Measurements from ENCODE around the gene ARHGAP24. TPM values are rescaled to one million over a fixed set of nuclear protein-coding genes. Genes with fewer than 3 reads are reported as not detected.
"Not testable (repeated sequence)": the region's sequence is repeated elsewhere in the genome, so short reads cannot be mapped to it uniquely, and the experiment has no call there.

ARHGAP24 gene
- total RNA-seq, 1 donor from 2014 or later = 34.2 TPM

GRCh38 chr4:85993641-85994040 lies 518.7 kb downstream of the ARHGAP24 start:
- no peak for DNase-seq (ENCODE audit: extremely low read depth, low read depth, low spot score)

- DNase-seq (ENCODE audit: extremely low read depth, low read depth, low spot score) = no peak
Measured at GRCh38 chr4:85994576-85994975, 519.6 kb downstream of the ARHGAP24 start.

GRCh38 chr4:85995361-85995760 lies 520.4 kb downstream of the ARHGAP24 start:
- DNase-seq (ENCODE audit: extremely low read depth, low read depth, low spot score) = no peak

GRCh38 chr4:86001591-86001990 lies 526.6 kb downstream of the ARHGAP24 start:
- DNase-seq (ENCODE audit: extremely low read depth, low read depth, low spot score) = no peak

- DNase-seq (ENCODE audit: extremely low read depth, low read depth, low spot score) = no peak
Measured at GRCh38 chr4:86004030-86004429, 529.1 kb downstream of the ARHGAP24 start.

GRCh38 chr4:86006057-86006456 lies 531.1 kb downstream of the ARHGAP24 start:
- no peak for DNase-seq (ENCODE audit: extremely low read depth, low read depth, low spot score)

DNA sequence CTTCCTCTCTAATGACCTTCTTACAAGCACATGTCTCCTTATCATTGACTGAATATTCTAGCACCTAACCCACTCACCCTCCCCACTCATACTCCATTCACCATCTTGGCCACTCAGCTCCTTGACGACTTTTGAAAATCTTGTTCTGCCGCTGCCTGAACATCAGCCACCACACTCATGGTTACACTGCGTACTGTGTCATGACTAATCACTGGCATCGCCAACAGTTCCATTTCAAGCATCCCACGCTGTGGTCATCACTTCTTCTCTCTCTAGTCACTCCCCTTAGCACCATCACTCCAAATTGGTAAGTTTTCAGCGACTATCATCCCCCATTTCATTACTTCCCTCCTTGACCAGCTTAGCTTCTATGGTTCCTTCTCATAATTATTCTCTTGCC lies 532.1 kb downstream of the ARHGAP24 start:
- no peak for DNase-seq (ENCODE audit: extremely low read depth, low read depth, low spot score)

DNA sequence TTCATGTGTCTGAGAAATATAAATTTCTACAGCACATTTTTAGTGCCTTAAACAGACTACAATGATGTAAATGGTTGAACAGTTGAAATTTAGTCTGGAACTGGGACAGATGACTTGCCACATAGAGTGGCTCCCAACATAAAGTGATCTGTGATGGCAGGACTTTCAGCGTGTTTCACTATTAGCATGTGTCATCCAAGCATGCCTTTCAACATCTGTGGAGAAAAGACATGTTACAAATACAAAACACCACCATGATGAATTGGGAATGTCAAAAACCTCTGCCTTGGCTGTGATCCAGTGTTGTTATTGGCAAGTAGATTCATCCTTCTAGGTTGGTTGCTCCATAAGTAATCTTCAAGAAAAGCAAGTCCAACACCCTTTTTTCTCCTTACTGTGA lies 536.2 kb downstream of the ARHGAP24 start:
- DNase-seq (ENCODE audit: extremely low read depth, low read depth, low spot score) = no peak

DNA sequence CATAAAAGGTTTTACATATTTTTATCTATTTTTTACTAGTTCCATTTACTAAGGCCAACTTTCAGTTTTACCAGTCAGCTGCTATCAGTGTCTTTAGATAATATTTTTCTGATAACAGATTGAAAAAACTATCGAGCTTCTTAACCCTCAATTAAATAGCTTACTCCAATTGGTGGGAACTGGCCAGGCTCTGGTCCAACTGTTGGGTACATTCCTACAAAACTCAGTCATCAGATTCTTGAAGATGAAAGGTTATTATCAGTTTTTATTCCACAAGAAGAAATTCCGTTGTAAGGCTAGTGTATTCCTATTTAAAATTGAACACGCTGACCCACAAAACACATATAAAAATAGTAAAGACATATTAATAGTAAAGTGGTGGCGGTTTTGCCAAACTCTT lies 538.7 kb downstream of the ARHGAP24 start:
- no peak for DNase-seq (ENCODE audit: extremely low read depth, low read depth, low spot score)

DNA sequence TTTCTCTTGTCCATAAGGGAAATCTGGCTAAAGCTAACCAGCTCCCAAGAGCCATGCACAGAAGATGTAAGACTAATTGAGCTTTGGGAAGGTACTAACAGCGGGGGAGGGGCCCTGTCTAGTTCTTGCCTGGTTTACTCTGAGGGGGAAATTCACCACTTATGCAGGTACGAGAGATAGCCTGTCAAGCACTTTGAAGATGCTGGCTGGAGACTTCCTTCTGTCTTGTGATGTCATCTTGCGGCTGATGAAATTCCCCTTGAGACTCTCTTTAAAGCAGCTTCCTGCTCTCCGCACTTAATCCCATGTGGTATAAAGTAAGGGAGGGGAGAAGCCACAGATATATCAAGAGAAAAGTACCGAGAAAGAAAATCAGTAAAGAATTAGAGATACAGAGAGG lies 539.6 kb downstream of the ARHGAP24 start:
- no peak for DNase-seq (ENCODE audit: extremely low read depth, low read depth, low spot score)

- no peak for DNase-seq (ENCODE audit: extremely low read depth, low read depth, low spot score)
Measured at GRCh38 chr4:86015412-86016350, 540.7 kb downstream of the ARHGAP24 start.

DNA sequence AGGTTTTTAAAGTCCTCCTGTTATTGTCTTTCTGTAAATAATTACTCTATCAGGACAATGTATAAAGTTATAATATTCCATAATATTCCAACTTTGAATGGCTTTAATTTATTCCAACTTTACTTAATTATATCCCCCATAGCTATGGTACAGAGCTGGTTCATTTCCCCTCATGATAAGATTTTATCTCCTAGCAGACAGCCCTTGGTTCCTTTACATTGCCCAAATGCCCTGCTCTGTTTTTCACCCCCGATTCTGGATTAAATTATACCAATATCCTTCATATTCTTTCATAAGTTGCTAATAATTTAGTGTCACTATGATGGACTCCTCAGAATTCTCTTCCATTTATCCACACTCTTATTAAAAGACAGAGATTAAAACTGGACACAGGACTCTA lies 544.4 kb downstream of the ARHGAP24 start:
- DNase-seq (ENCODE audit: extremely low read depth, low read depth, low spot score) = no peak

- DNase-seq (ENCODE audit: extremely low read depth, low read depth, low spot score) = no peak
Measured at GRCh38 chr4:86019906-86020305, 545.0 kb downstream of the ARHGAP24 start.

DNA sequence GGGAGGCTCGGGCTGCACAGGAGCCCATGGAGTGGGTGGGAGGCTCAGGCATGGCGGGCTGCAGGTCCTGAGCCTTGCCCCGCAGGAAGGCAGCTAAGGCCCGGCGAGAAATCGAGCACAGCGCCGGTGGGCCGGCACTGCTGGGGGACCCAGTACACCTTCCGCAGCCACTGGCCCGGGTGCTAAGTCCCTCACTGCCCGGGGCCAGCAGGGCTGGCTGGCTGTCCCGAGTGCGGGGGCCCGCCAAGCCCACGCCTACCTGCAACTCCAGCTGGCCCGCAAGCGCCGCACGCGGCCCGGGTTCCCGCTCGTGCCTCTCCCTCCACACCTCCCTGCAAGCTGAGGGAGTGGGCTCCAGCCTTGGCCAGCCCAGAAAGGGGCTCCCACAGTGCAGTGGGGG lies 546.7 kb downstream of the ARHGAP24 start:
- DNase-seq (ENCODE audit: extremely low read depth, low read depth, low spot score) = not testable (repeated sequence)

- no peak for DNase-seq (ENCODE audit: extremely low read depth, low read depth, low spot score)
Measured at GRCh38 chr4:86026720-86027119, 551.8 kb downstream of the ARHGAP24 start.

GRCh38 chr4:86031927-86032326 lies 557.0 kb downstream of the ARHGAP24 start:
- DNase-seq (ENCODE audit: extremely low read depth, low read depth, low spot score) = no peak

GRCh38 chr4:86032476-86033022 lies 557.6 kb downstream of the ARHGAP24 start:
- no peak for DNase-seq (ENCODE audit: extremely low read depth, low read depth, low spot score)

GRCh38 chr4:86033171-86033570 lies 558.2 kb downstream of the ARHGAP24 start:
- DNase-seq (ENCODE audit: extremely low read depth, low read depth, low spot score) = no peak

DNA sequence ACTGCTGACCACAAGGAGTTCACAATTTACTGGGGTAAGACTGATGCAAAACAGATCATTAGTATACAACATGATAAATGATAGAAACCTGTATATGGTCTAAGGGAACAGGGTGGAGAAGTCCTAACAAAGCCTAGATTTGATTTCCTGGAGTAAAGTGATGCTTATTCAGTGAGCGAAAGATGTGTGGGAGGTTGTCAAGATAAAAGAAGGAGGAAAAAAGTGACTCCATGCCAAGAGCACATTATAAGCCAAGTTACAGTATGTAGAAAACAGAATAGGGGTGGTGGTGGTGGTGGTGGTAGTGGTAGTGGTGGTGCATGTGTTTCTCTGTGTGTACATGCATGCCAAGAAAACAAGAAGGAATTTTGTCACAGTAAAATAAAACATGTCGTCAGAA lies 559.7 kb downstream of the ARHGAP24 start:
- DNase-seq (ENCODE audit: extremely low read depth, low read depth, low spot score) = no peak

DNA sequence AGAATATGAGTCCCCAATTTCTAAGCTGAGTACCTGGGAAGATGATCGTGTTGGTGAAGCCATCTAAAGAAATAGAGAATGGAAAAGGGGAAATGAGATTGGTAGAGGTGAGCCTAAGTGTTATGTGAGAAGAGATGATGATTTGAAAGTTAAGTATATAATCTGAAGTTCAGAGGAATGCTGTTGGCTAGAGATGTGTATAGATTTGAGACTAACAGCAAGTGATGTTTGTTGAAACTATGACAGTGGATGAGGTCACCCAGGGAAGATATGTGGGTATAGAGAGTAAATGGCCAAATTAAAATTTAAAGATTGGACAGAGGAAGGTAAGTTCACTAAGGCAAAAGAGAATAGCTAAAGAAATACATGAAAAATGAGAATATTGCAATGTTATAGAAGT lies 560.7 kb downstream of the ARHGAP24 start:
- no peak for DNase-seq (ENCODE audit: extremely low read depth, low read depth, low spot score)

- DNase-seq (ENCODE audit: extremely low read depth, low read depth, low spot score) = peak; percentile 60
Measured at GRCh38 chr4:86036736-86037135, 561.8 kb downstream of the ARHGAP24 start.

DNA sequence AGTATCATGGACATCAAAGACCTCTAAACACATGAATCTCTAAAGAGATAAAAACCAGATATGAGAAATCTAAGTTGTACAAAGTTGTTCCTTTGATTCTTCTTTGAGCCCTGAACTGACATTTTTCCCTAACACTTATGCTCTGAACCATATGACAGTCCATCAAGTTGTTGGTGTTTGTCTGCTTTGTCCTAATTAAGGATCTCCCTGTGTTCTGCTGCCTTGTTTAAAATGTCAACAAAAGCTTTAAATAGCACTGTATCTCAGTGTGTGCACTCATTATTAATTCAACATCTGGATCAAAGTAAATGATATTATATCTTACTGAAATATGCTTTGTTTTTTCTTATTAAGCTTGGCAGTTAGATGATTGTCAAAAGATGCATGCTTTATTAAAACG lies 563.1 kb downstream of the ARHGAP24 start:
- DNase-seq (ENCODE audit: extremely low read depth, low read depth, low spot score) = no peak
